GM19324 (cell line): ENCODE data around the gene CFAP46.

ENCODE experiments used
- ATAC-seq: cut with Tn5 transposase; IDR thresholded peaks from one replicate; pipeline ENCODE4 v1.9.1; 2021; ENCODE audit warnings: mild to moderate bottlenecking, moderate library complexity; ENCODE audit not compliant: unreplicated experiment, low FRiP score

Gene CFAP46

GRCh38 chr10:132942101-132943057, at the start of gene CFAP46:
TSS of gene CFAP46 (minus strand) at chr10:132942570. CDS start at chr10:132942484, 86 bp downstream.
- ATAC-seq, result no peak

- no peak for ATAC-seq
Measured at GRCh38 chr10:132991706-132992432, 49.5 kb upstream of the CFAP46 start.

DNA sequence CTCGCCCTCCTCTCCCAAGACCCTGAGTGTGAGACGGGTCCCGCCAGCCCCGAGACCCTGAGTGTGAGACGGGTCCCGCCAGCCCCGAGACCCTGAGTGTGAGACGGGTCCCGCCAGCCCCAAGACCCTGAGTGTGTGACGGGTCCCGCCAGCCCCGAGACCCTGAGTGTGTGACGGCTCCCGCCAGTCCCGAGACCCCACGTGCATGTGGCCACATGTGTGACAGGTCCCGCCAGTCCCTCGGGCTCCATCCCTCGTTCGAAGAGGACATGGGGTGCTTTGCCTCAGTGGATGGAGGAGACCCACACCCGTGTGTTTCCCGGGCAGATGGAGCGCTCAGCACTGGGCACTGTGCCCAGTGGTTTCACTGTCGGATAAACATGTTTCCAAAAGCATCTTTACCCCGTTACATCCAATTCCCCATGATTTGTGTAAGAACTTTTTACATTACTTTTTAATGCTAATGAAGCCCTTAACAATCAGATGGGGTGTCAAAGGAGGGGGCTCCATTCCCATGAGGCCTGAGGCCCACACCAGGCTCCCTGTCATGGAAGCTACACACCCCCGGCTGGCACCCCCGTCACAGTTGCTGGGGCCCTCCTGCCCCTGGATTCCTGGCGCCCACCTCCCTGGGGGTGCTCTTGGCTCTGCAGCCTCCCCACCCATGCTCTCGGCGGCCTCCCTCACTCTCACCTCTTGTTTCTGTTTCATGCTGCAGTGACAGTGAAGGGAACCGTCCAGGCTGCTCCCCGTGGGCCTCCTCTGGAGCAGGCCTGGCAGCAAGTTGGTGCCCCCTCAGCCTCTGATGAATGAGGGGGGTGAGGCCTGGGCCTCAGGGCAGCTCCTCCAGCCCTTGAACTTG, 48.5 kb upstream of the CFAP46 start:
- no peak for ATAC-seq

DNA sequence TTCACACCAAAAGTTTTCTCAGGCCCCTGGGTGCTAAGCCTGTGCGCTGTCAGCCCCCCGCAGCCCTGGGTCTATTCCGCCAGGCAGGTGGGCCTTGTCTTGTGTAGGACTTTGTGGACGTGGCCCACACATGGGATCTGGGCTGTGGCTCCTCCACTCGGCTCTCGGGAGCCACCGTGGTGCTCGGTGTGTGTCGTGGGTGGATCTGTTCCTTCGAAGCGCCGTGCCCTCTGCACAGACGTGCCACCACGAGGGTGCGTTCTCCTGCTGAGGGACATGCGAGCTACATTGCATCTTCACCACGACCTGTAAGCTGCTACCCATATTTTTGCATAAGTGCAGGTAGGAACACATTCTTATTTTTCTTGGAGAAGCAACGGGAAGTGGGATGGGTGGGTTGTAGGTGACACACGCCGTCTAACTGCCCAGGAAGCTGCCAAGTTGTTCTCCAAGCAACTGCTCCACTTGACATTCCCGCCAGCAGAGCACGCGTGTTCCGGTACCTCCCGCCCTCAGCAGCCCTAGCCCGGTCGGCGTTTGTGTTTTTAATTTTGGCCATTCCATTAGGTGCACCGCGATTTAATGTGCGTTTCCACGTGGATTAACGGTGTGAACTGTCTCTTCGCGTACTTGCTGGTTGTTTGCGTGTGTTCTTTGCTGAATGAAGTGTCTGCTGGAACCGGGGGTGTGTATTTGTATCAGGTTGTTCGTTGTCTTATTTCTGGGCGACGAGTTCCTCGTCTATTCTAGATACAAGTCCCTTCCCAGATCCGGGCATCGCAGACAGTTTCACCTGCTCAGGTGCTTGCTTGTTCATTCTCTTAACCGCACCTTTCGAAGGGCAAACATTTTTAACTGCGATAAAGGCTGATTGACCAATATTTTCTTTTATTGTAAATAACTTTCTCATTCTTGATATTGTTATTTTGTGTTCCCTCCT, 47.4 kb upstream of the CFAP46 start:
- no peak for ATAC-seq

GRCh38 chr10:132988988-132989387, 46.6 kb upstream of the CFAP46 start:
- ATAC-seq, result no peak

- no peak for ATAC-seq
Measured at GRCh38 chr10:132987671-132988571, 45.6 kb upstream of the CFAP46 start.

DNA sequence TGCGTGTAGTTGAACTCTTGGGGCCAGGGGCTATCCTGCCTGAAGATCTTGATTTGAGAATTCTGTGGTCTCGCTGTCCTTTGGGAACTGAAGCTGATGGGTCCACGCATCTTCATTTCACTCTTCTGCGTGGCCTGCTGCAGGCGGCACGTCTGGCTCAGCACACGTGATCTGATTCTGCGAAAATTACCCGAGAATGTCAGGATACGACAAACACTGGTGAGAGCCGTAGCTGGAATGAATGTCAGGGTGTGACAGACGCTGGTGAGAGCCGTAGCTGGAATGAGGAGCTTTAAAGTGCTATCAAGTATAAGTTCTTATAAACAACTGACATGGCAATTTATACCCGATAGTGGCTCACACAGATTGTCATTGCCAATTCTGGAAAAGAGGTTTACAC, 44.6 kb upstream of the CFAP46 start:
- no peak for ATAC-seq

GRCh38 chr10:132986576-132986975, 44.2 kb upstream of the CFAP46 start:
- ATAC-seq, result no peak

DNA sequence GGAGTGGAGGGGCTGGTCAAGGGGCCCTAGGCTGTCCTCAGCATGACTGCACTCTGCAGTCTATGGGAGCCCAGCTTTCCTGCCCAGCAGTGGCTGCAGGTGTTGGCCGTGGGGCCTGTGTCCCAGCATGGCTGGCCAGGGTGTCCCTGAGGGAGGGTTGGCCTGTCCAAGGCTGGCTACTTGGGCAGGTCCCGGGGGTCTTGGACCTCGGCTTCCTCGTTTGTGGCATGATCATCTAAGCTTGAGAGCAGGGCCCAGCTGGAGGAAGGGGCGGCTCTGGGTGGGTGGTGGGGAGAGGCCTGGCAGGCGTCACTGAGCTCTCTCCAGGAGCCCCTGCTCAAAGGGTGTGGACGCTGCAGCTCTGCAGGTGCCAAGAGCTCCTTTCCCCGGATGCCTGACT, 43.7 kb upstream of the CFAP46 start:
- ATAC-seq, result no peak

DNA sequence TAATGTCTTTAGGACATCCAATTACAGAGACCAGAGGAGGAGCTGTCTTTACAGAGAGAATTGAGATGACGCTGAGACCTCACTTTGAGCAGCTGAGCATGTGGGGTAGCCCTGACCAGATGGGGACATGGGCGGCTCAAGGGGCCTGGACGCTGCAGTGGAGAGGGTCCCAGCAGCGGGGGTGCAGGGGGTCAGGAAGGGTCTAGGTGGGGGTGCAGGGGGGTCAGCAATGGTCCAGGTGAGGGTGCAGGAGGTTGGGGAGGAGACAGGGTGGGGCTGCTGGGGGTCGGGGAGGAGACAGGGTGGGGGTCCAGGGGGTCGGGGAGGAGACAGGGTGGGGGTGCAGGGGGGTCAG, 43.2 kb upstream of the CFAP46 start:
- ATAC-seq, result no peak

DNA sequence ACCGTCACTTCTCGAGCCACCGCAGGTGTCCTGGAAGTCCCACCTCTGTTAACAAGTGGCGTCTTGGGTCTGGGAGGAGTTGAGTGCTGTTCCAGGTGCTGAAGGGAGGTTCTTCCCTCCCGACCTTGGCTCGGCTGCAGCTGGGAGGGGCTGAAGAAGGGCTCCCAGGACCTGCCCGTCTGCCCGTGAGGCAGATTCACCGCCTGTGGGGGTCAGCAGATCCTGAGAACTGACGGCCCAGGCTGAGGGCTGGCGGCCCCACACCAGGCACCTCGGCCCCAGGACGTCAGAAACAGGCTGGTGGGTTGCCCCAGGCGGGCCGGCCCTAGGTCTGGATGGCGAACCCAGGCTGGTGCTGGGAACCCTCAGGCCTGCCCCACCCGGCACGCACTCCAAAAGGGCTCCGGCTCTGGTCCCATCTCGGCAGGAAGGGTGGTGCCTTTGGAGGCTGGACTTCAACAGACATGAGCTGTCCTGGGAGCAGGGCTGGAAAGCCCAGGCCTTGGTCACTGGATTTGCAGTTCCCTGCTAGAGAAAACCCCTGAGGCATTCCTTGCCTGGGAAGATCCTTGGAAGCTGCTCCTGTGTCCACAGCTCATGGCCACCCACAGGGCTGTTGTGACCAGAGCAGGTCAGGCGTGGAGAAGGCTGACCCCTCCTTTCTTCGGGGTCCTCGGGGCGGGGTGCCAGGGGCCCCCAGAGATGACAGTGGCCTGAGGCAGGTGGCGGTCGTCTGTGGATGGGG, 42.6 kb upstream of the CFAP46 start:
- no peak for ATAC-seq

GRCh38 chr10:132984008-132984295, 41.6 kb upstream of the CFAP46 start:
- ATAC-seq, result no peak

- ATAC-seq, result no peak
Measured at GRCh38 chr10:132983252-132984007, 41.1 kb upstream of the CFAP46 start.

GRCh38 chr10:132982301-132982989, 40.1 kb upstream of the CFAP46 start:
- no peak for ATAC-seq

- no peak for ATAC-seq
Measured at GRCh38 chr10:132981746-132982145, 39.4 kb upstream of the CFAP46 start.

DNA sequence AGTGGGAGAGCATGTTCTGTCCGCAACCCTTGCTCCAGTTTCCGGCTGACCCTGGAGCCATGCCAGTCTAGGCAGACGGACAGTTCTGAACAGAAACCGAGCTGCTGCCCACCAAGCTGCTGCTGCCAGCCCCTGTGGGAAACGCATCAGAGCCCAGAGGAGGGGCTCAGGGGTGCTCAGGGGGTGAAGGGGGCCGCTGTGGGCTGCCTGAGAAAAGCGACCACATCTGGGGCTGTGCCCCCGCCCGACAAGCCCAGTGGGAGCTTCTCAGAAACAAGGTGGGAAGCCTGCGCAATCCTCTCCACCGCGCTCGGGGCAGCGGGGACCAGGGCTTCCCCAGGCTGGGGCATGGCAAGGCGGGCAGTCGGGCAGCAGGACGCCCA, 38.8 kb upstream of the CFAP46 start:
- no peak for ATAC-seq
